ENCODE measurements around the gene CCL1.

Gene CCL1, protein sequence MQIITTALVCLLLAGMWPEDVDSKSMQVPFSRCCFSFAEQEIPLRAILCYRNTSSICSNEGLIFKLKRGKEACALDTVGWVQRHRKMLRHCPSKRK

DNA sequence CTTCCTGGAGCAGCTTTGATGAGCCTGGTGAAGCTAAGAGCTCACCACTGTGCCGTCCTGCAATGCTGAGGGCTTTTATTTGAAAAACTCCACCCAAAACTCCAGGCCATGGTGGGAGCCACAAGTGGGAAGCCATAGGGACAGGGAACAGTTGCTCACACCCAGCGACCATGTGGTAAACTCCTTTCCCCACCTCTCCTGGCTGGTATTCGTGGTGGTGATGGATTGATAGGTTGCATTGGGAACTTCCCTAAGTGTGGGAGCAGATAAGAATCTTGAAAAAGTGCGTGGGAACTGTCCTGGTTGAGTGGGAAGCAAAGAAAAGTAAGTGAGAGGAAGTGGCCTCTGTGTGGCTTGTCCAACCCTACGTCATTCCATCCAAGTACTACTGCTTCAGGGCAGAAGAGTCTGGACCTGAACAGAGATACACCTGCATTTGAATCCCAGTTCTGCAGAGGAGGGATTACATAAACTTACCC is at the start of gene CCL1:
CCL1 (minus strand) TSS at position 51 of the 479 bp plus-strand sequence. CDS start 72 bp downstream, outside the sequence.
- H3K4me3 ChIP-seq (replicated peaks; ENCODE audit: low read depth, low read length) = no peak within 1 kb of the TSS
- TF ChIP-seq, protein P1, sequence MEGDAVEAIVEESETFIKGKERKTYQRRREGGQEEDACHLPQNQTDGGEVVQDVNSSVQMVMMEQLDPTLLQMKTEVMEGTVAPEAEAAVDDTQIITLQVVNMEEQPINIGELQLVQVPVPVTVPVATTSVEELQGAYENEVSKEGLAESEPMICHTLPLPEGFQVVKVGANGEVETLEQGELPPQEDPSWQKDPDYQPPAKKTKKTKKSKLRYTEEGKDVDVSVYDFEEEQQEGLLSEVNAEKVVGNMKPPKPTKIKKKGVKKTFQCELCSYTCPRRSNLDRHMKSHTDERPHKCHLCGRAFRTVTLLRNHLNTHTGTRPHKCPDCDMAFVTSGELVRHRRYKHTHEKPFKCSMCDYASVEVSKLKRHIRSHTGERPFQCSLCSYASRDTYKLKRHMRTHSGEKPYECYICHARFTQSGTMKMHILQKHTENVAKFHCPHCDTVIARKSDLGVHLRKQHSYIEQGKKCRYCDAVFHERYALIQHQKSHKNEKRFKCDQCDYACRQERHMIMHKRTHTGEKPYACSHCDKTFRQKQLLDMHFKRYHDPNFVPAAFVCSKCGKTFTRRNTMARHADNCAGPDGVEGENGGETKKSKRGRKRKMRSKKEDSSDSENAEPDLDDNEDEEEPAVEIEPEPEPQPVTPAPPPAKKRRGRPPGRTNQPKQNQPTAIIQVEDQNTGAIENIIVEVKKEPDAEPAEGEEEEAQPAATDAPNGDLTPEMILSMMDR (IDR thresholded peaks at IDR 0.05; ENCODE audit: insufficient read depth, low read length, poor library complexity, severe bottlenecking) = no peak
- H3K27me3 ChIP-seq (replicated peaks; ENCODE audit: control insufficient read depth, insufficient read depth, low read length) = peaks cover 2% of the 10 kb centered on the region; the same call in 1 of the 2 replicates
- DNase-seq (ENCODE audit: extremely low read depth, insufficient read length) = no peak
- H3K36me3 ChIP-seq (ENCODE audit: control insufficient read depth, insufficient read depth, low read length) = no peaks in the 10 kb centered on the region

DNA sequence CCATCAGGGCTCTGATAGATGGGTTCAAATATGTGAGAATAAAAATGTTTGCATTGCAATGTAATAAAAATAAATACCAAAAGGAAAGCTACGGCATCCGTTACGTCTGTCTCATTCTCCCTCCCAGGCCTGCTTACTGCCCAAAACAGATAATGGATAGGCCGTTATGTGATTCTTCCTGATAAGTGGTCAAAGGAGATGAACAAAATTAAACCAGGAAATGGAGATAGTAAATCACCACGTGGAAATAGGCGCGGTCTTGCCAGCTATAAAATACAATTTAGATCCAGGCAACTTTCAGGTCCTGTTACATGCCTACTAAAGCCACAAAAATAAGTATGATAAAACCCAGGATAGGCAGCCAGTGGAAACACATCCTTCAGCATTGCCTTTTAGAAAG is 49.5 kb upstream of the CCL1 start:
- Histone ChIP-seq H3K27me3 (replicated peaks; ENCODE audit: control insufficient read depth, insufficient read depth, low read length) (peaks cover 6% of the 10 kb centered on the region), H3K4me3 (replicated peaks; ENCODE audit: low read depth, low read length) (no peak overlapping the region), H3K36me3 (ENCODE audit: control insufficient read depth, insufficient read depth, low read length) (no peaks in the 10 kb centered on the region)
- TF ChIP-seq, protein P1 (IDR thresholded peaks at IDR 0.05; ENCODE audit: insufficient read depth, low read length, poor library complexity, severe bottlenecking) = no peak
- no peak for DNase-seq (ENCODE audit: extremely low read depth, insufficient read length)

DNA sequence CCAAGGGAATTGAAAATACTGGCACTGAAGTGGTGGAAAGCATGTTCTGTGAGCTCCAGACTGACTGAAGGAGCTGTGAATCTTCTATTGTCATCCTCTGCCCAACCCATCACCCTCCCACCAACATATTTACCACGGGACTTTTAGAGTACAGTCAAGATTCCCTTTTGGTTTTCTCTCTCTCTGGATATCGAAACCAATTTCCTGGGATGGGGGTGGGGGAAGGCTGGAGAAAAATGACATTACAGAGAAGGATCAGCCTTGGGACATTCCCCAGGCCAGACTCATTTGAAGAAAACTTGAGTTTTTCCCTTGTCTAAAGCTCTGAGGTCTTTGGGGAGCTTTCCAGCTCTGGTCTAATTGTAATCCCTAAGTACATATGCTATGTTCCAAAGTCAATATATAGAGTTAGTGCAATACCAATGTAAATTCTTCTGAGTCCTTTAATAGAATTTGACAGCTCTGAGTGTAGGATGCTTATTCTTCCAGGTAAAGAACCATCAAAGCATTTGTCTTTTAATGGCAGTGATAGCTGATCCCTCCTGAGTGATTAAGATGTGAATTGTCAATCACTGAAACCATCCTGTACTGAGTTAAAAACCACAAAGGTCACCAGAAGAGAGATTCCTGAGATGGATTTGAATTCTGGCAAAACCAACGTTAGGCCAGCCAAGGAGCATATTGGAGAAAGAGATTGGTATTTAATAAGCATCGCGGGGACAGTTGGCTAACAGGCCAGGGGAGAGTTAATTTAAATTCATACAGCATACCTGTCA is 48.8 kb upstream of the CCL1 start:
- H3K27me3 ChIP-seq (replicated peaks; ENCODE audit: control insufficient read depth, insufficient read depth, low read length) = peaks cover 6% of the 10 kb centered on the region
- TF ChIP-seq, protein P1 (IDR thresholded peaks at IDR 0.05; ENCODE audit: insufficient read depth, low read length, poor library complexity, severe bottlenecking) = no peak
- no peak overlapping the region for H3K4me3 ChIP-seq (replicated peaks; ENCODE audit: low read depth, low read length)
- DNase-seq (ENCODE audit: extremely low read depth, insufficient read length) = no peak
- H3K36me3 ChIP-seq (ENCODE audit: control insufficient read depth, insufficient read depth, low read length) = no peaks in the 10 kb centered on the region

DNA sequence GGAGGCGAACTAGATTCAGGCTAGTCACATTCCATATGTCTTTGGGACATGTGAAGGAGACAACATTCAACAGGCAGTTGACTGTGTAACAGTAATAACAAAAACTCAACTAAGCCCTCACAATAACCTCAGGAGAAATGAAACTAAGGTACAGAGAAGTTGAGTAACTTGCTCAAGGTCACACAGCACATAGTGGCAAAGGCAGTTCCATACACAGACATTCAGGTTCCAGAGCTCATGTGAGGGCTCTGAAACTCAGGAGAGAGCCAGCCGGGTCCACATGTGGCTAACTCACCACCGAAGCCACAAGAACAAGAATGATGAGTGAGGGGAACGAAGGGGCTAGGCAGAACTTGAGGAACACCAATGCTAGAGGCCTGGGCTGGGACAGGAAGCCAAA is 46.3 kb upstream of the CCL1 start:
- Histone ChIP-seq H3K4me3 (replicated peaks; ENCODE audit: low read depth, low read length) (no peak overlapping the region), H3K36me3 (ENCODE audit: control insufficient read depth, insufficient read depth, low read length) (no peaks in the 10 kb centered on the region), H3K27me3 (replicated peaks; ENCODE audit: control insufficient read depth, insufficient read depth, low read length) (peaks cover 4% of the 10 kb centered on the region; the same call in 1 of the 2 replicates)
- TF ChIP-seq, protein P1 (IDR thresholded peaks at IDR 0.05; ENCODE audit: insufficient read depth, low read length, poor library complexity, severe bottlenecking) = no peak
- no peak for DNase-seq (ENCODE audit: extremely low read depth, insufficient read length)

DNA sequence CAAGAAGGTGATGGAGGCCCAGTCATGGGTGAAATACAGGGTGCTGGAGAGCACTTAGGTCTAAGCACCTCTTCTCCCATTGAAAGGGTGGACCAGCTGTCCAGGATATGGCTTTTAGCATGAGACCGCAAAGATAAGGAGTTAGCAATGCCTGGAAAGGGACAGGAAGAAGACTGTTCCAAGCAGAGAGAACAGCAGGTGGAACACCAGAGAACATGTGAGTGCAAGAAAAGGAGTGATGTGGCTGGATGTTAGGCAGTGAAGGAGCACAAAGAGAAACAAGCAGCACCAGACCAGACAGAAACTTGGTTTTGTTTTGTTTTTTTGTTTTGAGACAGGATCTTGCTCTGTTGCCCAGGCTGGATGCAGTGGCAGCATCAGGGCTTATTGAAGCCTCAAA is 45.4 kb upstream of the CCL1 start:
- TF ChIP-seq, protein P1 (IDR thresholded peaks at IDR 0.05; ENCODE audit: insufficient read depth, low read length, poor library complexity, severe bottlenecking) = no peak
- no peak overlapping the region for H3K4me3 ChIP-seq (replicated peaks; ENCODE audit: low read depth, low read length)
- H3K27me3 ChIP-seq (replicated peaks; ENCODE audit: control insufficient read depth, insufficient read depth, low read length) = peaks cover 4% of the 10 kb centered on the region; the same call in 1 of the 2 replicates
- no peak for DNase-seq (ENCODE audit: extremely low read depth, insufficient read length)
- no peaks in the 10 kb centered on the region for H3K36me3 ChIP-seq (ENCODE audit: control insufficient read depth, insufficient read depth, low read length)
